ENCODE results near the gene TEX19. TPM values are rescaled to one million over a fixed set of nuclear protein-coding genes. Genes with fewer than 3 reads are reported as not detected.

Gene TEX19
- total RNA-seq, 1 donor, result under 0.01 TPM

GRCh38 chr17:82317394-82318168 is 41.5 kb upstream of the TEX19 start, which contains the start of gene CD7:
Gene CD7, minus strand, starts transcription at chr17:82317608. Its CDS starts 113 bp downstream, at chr17:82317495.
- H4K20me1 ChIP-seq (ENCODE audit: insufficient read depth, low read length), result no peaks in the 10 kb centered on the region
- H3K4me2 ChIP-seq (ENCODE audit: insufficient read depth, low read length), result no peak within 1 kb of the TSS
- H3K9me3 ChIP-seq (ENCODE audit: low read depth, low read length), result no peaks in the 10 kb centered on the region
- DNase-seq (ENCODE audit: insufficient read length, low spot score, missing footprints), result no peak
- no peak within 1 kb of the TSS for H3K4me3 ChIP-seq (ENCODE audit: insufficient read depth, low read length)
- H3K79me2 ChIP-seq (ENCODE audit: insufficient read depth, low read length), result no peaks in the 10 kb centered on the region
- no peak within 1 kb of the TSS for H3K27ac ChIP-seq (ENCODE audit: low read depth, low read length)
- no peak within 1 kb of the TSS for H2AFZ ChIP-seq (ENCODE audit: low read length)
- no peak for TF ChIP-seq CTCF (IDR thresholded peaks at IDR 0.05; ENCODE audit: extremely low read depth, low read depth, low read length)
- no peaks in the 10 kb centered on the region for H3K4me1 ChIP-seq (ENCODE audit: insufficient read depth, low read length)
- H3K36me3 ChIP-seq (ENCODE audit: insufficient read depth, low read length), result no peaks in the 10 kb centered on the region
- H3K27me3 ChIP-seq (ENCODE audit: insufficient read depth, low read length), result peaks cover 32% of the 10 kb centered on the region

GRCh38 chr17:82318169-82318498 is 40.9 kb upstream of the TEX19 start:
- H3K4me1 ChIP-seq (ENCODE audit: insufficient read depth, low read length), result no peaks in the 10 kb centered on the region
- H3K27ac ChIP-seq (ENCODE audit: low read depth, low read length), result no peak overlapping the region
- H4K20me1 ChIP-seq (ENCODE audit: insufficient read depth, low read length), result no peaks in the 10 kb centered on the region
- H3K36me3 ChIP-seq (ENCODE audit: insufficient read depth, low read length), result no peaks in the 10 kb centered on the region
- H3K79me2 ChIP-seq (ENCODE audit: insufficient read depth, low read length), result no peaks in the 10 kb centered on the region
- DNase-seq (ENCODE audit: insufficient read length, low spot score, missing footprints), result no peak
- H3K4me2 ChIP-seq (ENCODE audit: insufficient read depth, low read length), result no peak overlapping the region
- no peak overlapping the region for H3K4me3 ChIP-seq (ENCODE audit: insufficient read depth, low read length)
- TF ChIP-seq CTCF (IDR thresholded peaks at IDR 0.05; ENCODE audit: extremely low read depth, low read depth, low read length), result no peak
- H3K27me3 ChIP-seq (ENCODE audit: insufficient read depth, low read length), result peaks cover 32% of the 10 kb centered on the region
- no peak overlapping the region for H2AFZ ChIP-seq (ENCODE audit: low read length)
- no peaks in the 10 kb centered on the region for H3K9me3 ChIP-seq (ENCODE audit: low read depth, low read length)

GRCh38 chr17:82318772-82319606 is 40.1 kb upstream of the TEX19 start:
- Histone ChIP-seq H3K4me1 (ENCODE audit: insufficient read depth, low read length) (no peaks in the 10 kb centered on the region), H3K79me2 (ENCODE audit: insufficient read depth, low read length) (no peaks in the 10 kb centered on the region), H3K9me3 (ENCODE audit: low read depth, low read length) (no peaks in the 10 kb centered on the region), H3K4me2 (ENCODE audit: insufficient read depth, low read length) (no peak overlapping the region), H3K27me3 (ENCODE audit: insufficient read depth, low read length) (peaks cover 25% of the 10 kb centered on the region), H3K36me3 (ENCODE audit: insufficient read depth, low read length) (no peaks in the 10 kb centered on the region), H3K4me3 (ENCODE audit: insufficient read depth, low read length) (no peak overlapping the region), H4K20me1 (ENCODE audit: insufficient read depth, low read length) (no peaks in the 10 kb centered on the region), H3K27ac (ENCODE audit: low read depth, low read length) (no peak overlapping the region), H2AFZ (ENCODE audit: low read length) (no peak overlapping the region)
- no peak for DNase-seq (ENCODE audit: insufficient read length, low spot score, missing footprints)
- TF ChIP-seq CTCF (IDR thresholded peaks at IDR 0.05; ENCODE audit: extremely low read depth, low read depth, low read length), result no peak

GRCh38 chr17:82319619-82320062 is 39.4 kb upstream of the TEX19 start:
- Histone ChIP-seq H4K20me1 (ENCODE audit: insufficient read depth, low read length) (no peaks in the 10 kb centered on the region), H3K36me3 (ENCODE audit: insufficient read depth, low read length) (no peaks in the 10 kb centered on the region), H3K27me3 (ENCODE audit: insufficient read depth, low read length) (peaks cover 24% of the 10 kb centered on the region), H3K9me3 (ENCODE audit: low read depth, low read length) (no peaks in the 10 kb centered on the region), H3K4me3 (ENCODE audit: insufficient read depth, low read length) (no peak overlapping the region), H3K79me2 (ENCODE audit: insufficient read depth, low read length) (no peaks in the 10 kb centered on the region), H3K4me2 (ENCODE audit: insufficient read depth, low read length) (no peak overlapping the region), H3K27ac (ENCODE audit: low read depth, low read length) (no peak overlapping the region), H2AFZ (ENCODE audit: low read length) (no peak overlapping the region), H3K4me1 (ENCODE audit: insufficient read depth, low read length) (no peaks in the 10 kb centered on the region)
- no peak for TF ChIP-seq CTCF (IDR thresholded peaks at IDR 0.05; ENCODE audit: extremely low read depth, low read depth, low read length)
- DNase-seq (ENCODE audit: insufficient read length, low spot score, missing footprints), result peak; percentile 81

Measured in osteoblast (primary cell).